ENCODE data around the gene PTPRQ.
A peak's percentile ranks its signal among the peaks of the same experiment; 100 is the strongest.
"Not testable (repeated sequence)": the region's sequence is repeated elsewhere in the genome, so short reads cannot be mapped to it uniquely, and the experiment has no call there.

The PTPRQ gene

GRCh38 chr12:80470403-80470802 is 26.4 kb downstream of the PTPRQ start:
- DNase-seq (ENCODE audit: low spot score) = peak; percentile 26

DNA sequence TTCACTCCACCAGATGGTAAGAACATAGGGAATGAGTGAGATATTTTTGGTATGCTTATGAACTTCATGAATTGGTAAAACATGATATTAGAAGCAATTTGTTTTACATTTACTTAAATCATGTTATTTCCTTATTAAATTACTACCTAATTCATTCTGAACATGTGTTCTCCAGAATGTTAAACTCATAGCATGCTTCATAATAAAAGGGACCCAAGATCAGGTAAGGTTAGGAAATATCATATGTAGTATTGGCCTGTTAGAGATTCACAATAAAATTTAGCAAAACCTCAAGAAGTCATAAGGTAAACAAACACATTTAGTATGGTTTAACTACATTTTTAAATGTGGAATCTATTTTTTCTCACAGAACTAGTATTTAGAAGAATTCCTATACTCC is 28.2 kb downstream of the PTPRQ start:
- no peak for DNase-seq (ENCODE audit: low spot score)

DNA sequence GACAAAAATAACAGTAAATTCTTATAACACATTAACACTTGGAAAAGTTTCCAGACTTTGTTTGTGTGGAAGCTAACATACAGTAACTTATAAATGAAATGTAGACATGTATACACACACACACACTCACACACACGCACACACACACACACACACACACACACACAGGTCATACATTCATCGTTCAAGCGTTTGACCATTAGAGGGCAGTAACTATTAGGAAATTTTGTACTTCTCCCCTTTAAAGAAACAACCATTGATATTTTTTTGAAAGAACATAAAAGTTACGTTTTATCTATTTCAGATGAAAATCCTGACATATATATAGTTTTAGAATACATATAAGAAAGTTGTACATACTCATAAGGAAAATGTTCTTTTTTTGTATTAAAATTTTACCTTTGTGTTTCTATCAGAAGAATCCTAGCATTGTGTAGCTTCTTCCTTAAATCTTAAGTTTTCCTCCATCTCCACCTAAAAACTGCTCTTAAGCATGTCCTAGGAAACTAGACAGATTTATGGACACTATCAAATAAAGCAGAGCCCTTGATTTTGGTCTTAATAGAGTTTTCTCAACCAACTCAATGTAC is 29.0 kb downstream of the PTPRQ start:
- DNase-seq (ENCODE audit: low spot score) = peak; percentile 15

GRCh38 chr12:80477521-80478145 is 33.6 kb downstream of the PTPRQ start:
- DNase-seq (ENCODE audit: low spot score) = not testable (repeated sequence)

DNA sequence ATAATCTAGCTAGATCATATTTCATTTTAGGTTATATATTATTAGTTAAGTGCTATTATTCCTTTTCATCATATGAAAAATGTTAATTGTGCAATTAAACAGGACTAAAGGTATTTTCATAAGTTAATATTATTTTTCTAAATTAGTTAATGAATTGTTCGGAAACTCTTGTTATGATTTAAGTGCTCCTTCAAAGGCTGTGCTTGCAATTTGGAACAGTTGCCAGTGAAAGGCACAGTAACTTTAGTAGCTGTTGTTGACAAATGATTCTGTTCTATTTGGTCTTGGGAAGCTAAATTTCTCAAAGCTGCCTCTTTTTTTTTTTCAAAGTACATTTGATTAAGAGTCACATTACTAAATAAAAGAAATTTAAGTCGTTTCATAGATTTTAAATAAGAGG is 40.7 kb downstream of the PTPRQ start:
- DNase-seq (ENCODE audit: low spot score) = no peak

- no peak for DNase-seq (ENCODE audit: low spot score)
Observed at GRCh38 chr12:80485222-80485987, 41.4 kb downstream of the PTPRQ start.

DNA sequence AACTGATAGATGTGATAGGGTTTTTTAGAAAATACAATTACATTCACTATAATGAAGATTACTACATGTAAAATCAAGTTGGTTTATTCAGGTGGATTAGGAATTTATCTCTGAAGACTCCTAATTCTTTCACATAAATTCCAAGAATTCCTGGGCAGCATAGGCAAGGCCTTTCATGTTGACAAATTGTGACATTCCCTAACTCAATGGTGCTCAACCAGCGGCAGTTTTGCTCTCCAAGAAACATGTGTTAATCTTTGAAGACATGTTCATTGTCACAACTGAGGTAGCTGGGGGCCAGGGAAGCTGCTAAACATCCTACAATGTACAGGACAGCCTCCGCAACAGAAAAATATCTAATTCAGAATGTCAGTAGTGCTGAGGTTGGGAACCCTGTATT is 46.3 kb downstream of the PTPRQ start:
- DNase-seq (ENCODE audit: low spot score) = peak; percentile 16

DNA sequence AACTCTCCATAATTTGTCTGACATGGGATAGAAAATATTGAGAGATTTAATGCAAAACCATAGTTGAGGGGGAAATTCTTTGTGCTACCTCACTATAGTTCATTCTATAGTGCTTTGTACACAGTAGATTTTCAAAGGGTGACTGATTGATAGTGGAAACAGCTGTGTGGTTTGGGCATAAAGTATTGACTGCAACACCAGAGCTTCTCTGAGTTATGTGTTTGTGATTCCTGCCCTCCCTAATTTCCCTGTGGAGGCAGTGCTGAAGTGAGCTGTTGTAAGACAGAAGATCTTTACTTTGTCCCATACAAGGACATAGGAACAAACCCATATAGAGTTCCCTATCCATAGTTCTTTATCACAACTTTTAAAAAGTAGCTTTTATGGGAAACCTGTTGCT is 47.1 kb downstream of the PTPRQ start:
- no peak for DNase-seq (ENCODE audit: low spot score)

DNA sequence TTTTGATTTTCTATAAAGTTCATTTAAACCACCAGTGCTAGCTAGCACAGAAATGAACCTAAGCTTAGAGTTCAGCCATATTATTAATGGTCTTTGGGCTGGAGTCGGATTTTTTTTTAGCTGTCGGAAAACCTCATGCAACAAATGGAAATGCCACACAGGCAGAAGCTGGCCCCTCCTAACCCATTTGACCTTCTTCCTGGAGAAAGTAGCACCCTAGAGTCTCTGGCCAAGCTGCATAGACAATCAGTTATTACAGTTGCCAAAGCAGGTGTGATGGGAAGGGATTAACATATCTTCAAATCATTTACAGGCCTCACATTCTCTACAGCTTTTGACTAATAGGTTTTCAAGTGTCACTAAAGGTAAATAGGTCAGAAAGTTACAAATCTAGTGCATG is 49.4 kb downstream of the PTPRQ start:
- DNase-seq (ENCODE audit: low spot score) = no peak

DNA sequence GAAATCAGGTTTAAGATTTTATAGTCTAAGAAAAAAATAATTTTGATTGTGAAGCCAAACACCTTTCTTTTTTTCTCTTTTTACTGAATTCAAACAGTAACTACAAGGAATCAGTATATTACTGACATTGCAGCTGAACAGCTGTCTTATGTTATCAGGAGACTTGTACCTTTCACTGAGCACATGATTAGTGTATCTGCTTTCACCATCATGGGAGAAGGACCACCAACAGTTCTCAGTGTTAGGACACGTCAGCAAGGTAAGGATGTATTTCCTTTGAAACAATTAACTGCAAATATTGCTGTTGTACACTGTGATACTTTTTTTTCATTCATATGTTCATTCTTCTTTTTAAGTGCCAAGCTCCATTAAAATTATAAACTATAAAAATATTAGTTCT is 50.8 kb downstream of the PTPRQ start:
- no peak for DNase-seq (ENCODE audit: low spot score)

DNA sequence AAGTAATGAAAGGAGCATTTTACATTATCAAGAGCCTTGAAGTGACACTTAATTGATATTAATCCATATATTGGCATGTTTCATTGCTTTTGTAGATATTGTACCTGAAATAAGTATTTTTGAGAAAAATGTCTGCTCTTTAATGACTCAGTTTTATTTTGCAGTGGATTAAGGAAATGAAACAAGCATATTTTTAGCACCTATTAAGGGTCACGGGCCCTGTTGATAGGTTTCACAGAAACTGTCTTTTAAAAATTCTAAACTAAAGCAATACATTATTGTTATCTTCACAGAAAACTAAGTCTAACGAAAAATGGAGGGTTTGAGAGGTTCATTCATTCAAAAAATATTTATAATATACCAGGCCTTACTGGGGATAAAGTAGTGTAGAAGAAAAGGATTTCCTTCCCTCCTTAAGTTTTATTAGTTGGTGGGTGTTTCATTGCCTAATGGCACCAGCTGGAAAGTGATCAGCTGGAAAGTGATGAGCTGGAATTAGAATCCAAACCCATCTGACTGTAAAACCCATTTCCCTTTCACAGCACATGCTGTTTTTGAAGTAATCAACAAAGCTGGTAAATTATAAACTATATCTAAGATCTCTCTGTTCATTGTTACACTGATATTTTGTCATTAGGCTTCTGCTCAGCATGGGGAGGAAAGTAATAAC is 54.2 kb downstream of the PTPRQ start:
- DNase-seq (ENCODE audit: low spot score) = no peak

DNA sequence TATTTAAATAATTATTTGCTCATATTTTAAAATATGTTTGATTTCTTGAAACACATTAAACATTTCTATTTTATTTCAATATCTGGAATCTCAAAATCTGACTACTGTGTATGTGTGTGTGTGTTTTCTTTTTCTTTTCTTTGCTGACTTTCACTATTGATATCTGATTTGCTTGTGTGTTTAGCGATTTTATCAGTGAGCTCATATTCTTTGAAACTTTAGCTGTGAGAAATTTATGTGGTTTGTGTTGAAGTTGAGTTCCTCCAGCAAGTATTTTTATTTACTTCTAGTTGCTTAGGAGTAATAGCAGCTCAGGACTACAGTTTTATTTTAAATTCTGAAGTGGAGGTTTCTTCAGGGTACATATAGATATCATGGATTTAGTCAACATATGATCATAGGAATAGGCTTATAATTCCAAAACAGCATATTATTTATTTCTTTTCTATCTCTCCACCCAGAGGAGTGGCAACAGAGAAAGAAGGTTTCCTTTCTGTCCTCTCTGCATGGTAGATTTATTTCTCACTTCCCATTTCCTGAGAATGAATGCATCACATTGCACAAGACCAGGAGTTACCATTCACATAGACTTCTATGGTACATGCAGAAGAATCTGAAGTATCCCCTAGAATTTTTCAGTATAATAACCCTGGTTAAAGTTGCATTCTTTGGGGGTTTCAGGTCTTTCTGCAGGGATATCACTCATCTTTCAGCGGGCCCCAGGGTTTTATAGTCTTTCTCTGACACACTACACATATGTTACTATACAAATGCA is 60.5 kb downstream of the PTPRQ start:
- no peak for DNase-seq (ENCODE audit: low spot score)

- DNase-seq (ENCODE audit: low spot score) = no peak
Observed at GRCh38 chr12:80509781-80510556, 65.9 kb downstream of the PTPRQ start.

GRCh38 chr12:80512781-80513180 is 68.7 kb downstream of the PTPRQ start:
- DNase-seq (ENCODE audit: low spot score) = no peak

- no peak for DNase-seq (ENCODE audit: low spot score)
Observed at GRCh38 chr12:80513211-80513610, 69.2 kb downstream of the PTPRQ start.

GRCh38 chr12:80517655-80518054 is 73.6 kb downstream of the PTPRQ start:
- DNase-seq (ENCODE audit: low spot score) = no peak

DNA sequence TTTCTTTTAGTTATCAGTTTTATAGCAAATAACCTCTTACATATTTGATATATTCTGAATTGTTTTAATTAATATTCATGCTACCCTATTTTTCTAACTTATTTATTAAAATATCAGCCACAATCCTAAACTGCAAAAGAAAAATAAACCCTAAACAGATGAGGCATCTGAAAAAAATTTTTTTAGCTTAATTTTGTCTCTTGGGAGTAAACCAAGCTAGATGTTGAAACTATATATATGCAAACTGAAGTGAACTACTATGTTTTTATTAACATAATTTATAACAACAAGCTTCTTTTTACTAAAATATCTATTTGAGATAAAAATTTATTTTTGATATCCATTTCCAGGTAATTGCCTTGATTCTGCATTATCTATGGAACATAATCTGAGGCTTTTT is 87.6 kb downstream of the PTPRQ start:
- no peak for DNase-seq (ENCODE audit: low spot score)

GRCh38 chr12:80539029-80539428 is 95.0 kb downstream of the PTPRQ start:
- no peak for DNase-seq (ENCODE audit: low spot score)

DNA sequence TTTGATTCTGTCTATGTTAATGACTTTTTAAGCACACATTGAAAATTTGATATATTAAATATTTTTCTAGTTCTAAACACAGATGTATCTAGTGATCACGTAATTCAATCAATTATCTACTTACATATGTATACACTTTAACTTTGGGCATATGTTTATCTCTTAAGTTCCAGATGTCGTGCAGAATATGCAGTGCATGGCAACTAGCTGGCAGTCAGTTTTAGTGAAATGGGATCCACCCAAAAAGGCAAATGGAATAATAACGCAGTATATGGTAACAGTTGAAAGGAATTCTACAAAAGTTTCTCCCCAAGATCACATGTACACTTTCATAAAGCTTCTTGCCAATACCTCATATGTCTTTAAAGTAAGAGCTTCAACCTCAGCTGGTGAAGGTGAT is 105.3 kb downstream of the PTPRQ start:
- DNase-seq (ENCODE audit: low spot score) = no peak

DNA sequence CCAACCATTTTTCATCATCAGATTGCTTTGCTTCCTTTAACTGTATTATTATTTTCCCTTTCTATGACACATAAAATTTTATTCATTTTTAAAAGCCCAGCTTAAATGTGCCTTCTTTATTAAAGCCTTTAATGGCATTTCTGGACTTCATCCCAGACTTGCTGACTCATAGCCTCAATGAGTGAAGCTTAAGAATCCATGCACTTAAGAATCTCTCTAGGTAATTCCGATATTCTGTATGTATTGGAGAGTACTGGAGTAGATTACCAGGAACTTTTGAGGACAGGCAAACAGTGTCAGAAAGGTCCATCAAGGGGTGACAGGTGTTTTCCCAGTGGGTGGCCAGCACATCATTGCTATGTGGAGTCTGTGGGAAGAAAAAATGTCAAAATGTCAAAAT is 107.9 kb downstream of the PTPRQ start:
- DNase-seq (ENCODE audit: low spot score) = peak; percentile 12

DNA sequence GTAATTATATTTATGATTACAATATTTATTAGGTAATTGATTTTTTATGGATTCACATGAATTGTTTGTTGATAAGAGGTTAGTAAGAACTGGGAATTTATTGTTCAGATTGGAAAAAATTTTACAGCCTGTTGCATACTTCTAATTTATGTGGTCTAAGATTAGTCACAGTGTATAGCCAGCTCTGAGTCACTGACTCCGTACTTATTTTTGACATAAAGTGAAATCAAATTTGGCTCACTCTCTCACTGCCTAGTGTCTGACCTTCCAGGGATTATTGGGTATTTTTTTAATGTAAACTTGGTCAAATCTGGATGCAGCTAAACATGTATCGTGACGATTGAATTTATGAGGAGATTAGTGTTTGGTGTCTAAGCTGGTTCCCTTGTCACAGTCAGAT is 109.3 kb downstream of the PTPRQ start:
- no peak for DNase-seq (ENCODE audit: low spot score)

All from iPS-NIHi11 (cell line).